ENCODE measurements around the gene TAF4B.
"Not testable (repeated sequence)": the region's sequence is repeated elsewhere in the genome, so short reads cannot be mapped to it uniquely, and the experiment has no call there.

TAF4B gene

DNA sequence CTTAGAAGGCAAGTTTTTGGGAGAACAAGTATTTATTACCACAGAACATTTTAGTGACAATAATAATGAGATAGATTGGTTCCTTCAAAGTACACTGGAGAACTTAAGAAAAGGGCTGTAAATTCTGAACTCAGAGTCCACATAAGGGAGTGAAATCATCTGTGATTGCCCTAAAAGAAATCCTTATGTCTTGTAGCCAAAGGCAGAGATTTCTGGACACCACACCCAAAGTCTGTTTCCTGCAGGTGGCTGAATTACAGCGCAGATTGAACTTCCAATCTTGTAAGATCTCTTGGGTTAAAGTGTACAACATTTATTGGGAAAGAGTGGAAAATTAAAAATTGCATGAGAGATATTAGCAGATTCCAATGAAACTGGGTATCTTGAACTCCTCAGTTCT, 143.8 kb downstream of the TAF4B start:
- no peak for DNase-seq (ENCODE audit: extremely low read depth in 1 of 2, low read depth in 1 of 2)

DNA sequence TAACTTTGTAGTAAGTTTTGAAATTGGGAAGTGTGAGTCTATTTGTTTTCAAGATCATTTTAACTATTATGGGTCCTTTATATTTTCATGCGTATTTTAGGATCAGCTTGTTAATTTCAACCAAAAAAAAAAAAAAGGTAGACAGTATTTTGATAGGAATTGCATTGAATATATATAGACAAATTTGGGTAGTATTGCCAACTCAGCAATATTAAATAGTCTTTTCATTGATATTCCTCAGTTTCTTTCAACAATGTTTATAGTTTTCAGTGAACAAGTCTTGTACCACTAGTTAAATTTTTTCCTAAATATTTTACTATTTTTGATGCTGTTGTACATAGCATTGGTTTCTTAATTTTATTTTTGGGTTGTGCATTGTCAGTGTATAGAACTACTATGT, 149.9 kb downstream of the TAF4B start:
- DNase-seq (ENCODE audit: extremely low read depth in 1 of 2, low read depth in 1 of 2), result no peak

GRCh38 chr18:26378701-26379100, 152.5 kb downstream of the TAF4B start:
- no peak for DNase-seq (ENCODE audit: extremely low read depth in 1 of 2, low read depth in 1 of 2)

DNA sequence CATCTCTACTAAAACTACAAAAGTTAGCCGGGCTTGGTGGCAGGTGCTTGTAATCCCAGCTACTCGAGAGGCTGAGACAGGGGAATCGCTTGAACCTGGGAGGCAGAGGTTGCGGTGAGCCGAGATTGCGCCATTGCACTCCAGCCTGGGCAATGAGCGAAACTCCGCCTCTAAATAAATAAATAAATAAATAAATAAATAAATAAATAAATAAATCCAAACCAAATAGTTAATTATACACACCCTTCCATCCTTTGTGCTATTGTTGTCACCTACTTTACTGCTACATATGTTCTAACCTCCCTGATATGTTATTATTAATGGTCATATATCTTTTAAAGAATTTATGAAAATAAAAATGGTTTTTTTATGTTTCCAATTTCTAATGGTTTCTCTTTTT, 155.3 kb downstream of the TAF4B start:
- not testable (repeated sequence) for DNase-seq (ENCODE audit: extremely low read depth in 1 of 2, low read depth in 1 of 2)

- DNase-seq (ENCODE audit: extremely low read depth in 1 of 2, low read depth in 1 of 2), result no peak
These were observed 157.4 kb downstream of the TAF4B start for GRCh38 chr18:26383454-26384270.

DNA sequence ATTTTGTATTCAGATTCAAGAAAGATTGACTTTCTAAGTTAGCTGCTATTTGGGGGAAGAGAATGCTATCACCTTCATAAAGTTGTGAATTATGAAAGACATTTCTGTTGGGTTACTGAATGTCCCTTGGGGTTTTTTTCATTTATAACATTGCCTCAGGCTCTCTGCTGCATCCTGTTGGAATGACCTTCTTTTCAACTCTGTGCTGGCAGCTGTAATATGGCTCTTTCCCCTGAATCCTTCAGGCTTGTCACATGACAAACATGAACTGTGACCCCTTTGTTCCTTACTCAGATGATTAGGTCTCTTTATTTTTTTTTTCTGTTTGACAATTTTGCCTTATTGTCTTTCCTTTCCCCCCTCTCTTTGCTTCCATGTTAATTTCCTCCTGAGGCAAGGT, 159.8 kb downstream of the TAF4B start:
- no peak for DNase-seq (ENCODE audit: extremely low read depth in 1 of 2, low read depth in 1 of 2)

GRCh38 chr18:26386441-26386840, 160.2 kb downstream of the TAF4B start:
- DNase-seq (ENCODE audit: extremely low read depth in 1 of 2, low read depth in 1 of 2), result no peak

GRCh38 chr18:26394047-26394654, 167.9 kb downstream of the TAF4B start:
- DNase-seq (ENCODE audit: extremely low read depth in 1 of 2, low read depth in 1 of 2), result no peak

DNA sequence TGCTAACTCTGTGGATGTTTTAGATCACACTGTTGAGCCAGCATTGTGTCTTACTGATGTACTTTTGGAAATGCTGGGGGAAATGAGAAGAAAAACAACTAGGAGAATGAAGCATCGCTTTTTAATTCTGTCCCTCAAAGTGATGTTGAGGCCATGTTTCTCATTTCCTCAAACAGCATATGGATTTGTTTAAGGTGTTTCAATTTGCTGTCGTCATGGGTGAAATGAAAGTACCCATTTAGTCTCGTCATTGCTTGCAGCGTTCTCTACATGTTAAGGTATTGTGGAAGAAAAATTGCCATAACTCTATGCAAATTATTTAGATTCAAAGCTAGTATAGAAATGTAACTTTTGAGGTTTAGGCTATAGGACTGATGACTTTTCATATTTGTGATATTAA, 170.8 kb downstream of the TAF4B start:
- no peak for DNase-seq (ENCODE audit: extremely low read depth in 1 of 2, low read depth in 1 of 2)

- DNase-seq (ENCODE audit: extremely low read depth in 1 of 2, low read depth in 1 of 2), result no peak
These were observed 177.2 kb downstream of the TAF4B start for GRCh38 chr18:26403491-26403890.

DNA sequence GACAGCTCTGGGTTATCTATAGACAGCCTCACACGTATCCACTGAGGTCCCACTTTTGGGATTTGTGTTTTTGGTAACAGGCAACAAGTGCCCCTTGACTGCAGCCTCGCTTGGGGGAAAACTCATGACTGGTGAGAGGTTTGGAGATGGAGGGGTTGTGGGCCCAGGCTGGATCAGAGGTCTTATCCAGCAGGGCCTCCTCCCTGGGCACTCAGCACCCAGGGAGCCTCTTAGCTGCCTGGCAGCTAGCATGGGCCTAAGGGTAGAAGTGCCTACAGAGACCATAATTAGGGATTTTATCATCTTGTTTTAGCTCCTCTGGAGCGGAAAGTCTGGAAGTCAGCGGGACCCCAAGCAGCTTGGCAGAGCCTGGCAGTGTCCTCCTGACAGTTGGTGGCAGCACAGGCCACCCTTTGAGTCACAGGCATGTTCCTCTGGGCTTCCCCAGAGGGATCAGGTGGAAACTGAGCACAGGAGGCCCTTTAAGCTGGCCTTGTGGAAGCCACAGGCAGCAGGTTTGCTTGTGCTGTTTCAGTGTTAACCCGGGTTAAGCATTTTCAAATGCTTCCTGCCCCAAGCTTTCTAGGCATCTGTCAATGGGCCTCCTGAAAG, 179.1 kb downstream of the TAF4B start:
- DNase-seq (ENCODE audit: extremely low read depth in 1 of 2, low read depth in 1 of 2), result no peak

- no peak for DNase-seq (ENCODE audit: extremely low read depth in 1 of 2, low read depth in 1 of 2)
These were observed 180.1 kb downstream of the TAF4B start for GRCh38 chr18:26406324-26406723.

GRCh38 chr18:26406854-26407517, 180.7 kb downstream of the TAF4B start:
- DNase-seq (ENCODE audit: extremely low read depth in 1 of 2, low read depth in 1 of 2), result no peak

GRCh38 chr18:26407736-26408601, 181.7 kb downstream of the TAF4B start:
- DNase-seq (ENCODE audit: extremely low read depth in 1 of 2, low read depth in 1 of 2), result no peak

DNA sequence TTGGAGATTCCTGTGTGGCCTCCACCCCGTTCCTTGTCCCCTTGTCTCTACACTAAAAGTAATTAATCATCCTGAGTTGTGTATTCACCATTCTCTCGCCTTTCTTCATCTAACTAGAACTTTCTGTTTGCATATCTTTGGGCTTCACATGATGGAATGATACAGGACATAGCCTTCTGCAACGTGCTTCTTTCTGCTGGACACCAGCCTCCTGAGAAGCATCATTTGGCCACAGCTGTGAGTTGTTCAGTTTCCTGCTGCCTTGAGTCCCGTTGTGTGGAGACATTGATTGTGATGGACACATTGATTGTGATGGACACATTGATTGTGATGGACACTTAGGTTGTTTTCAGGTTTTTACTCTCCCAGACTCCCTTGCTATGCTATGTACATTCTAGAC, 182.8 kb downstream of the TAF4B start:
- DNase-seq (ENCODE audit: extremely low read depth in 1 of 2, low read depth in 1 of 2), result no peak

DNA sequence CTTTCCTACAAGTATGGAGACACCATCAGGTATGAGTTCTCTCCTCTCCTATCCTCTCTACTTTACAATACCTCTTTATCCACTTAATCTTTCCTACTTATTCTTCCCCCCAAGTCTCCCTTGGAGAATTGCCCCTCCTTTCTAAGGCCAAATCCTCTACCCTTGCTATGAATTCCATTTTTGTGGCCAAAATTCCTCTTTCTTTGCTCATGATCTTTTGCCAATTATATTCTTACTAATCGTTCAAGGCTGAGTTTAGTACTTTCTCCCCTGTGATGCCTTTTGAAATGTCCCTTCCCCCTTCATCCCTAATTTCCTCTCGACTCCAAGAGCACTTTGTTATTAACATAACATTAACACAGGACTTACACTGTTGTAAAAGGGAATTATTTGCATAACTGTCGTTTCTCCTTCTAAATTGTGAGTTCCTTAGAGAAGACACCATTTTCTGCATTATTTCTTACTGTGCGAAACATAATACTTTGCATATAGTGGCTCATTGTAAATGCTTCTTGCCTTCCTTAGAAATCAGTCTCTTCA, 188.7 kb downstream of the TAF4B start:
- DNase-seq (ENCODE audit: extremely low read depth in 1 of 2, low read depth in 1 of 2), result no peak

- no peak for DNase-seq (ENCODE audit: extremely low read depth in 1 of 2, low read depth in 1 of 2)
These were observed 189.4 kb downstream of the TAF4B start for GRCh38 chr18:26415631-26416030.

- no peak for DNase-seq (ENCODE audit: extremely low read depth in 1 of 2, low read depth in 1 of 2)
These were observed 190.5 kb downstream of the TAF4B start for GRCh38 chr18:26416652-26417150.

- DNase-seq (ENCODE audit: extremely low read depth in 1 of 2, low read depth in 1 of 2), result no peak
These were observed 190.9 kb downstream of the TAF4B start for GRCh38 chr18:26417190-26417589.

GRCh38 chr18:26418225-26418624, 192.0 kb downstream of the TAF4B start:
- no peak for DNase-seq (ENCODE audit: extremely low read depth in 1 of 2, low read depth in 1 of 2)

All from stimulated activated CD8-positive, alpha-beta memory T cell treated with anti-CD3 and anti-CD28 coated beads, Interleukin-7, amount 100 ng/mL, for 48 hours (primary cell).